HG03025 (cell line): Measurements from ENCODE around the gene MOV10L1.
"Not testable (repeated sequence)": the region's sequence is repeated elsewhere in the genome, so short reads cannot be mapped to it uniquely, and the experiment has no call there.

Experiments used
- ATAC-seq: cut with Tn5 transposase; IDR thresholded peaks from one replicate; pipeline ENCODE4 v1.9.1; 2021; ENCODE audit warnings: mild to moderate bottlenecking, moderate library complexity; ENCODE audit not compliant: unreplicated experiment, low FRiP score

MOV10L1 gene

DNA sequence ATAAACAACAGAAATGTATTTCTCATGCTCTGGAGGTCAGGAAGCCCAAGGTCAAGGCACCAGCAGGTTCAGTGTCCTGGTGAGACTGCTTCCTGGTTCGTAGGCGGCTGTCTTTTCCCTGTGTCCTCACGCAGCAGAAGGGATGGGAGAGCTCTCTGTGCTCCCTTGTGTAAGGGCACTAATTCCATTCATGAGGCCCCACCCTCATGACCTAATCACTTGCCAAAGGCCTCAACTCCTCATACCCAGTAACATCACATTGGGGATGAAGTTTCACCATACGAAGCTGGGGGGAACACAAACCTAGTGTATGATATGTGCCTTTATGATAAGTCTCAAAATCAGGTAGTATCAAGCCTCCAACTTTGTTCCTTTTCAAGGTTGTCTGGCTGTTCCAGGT lies 42.1 kb downstream of the MOV10L1 start:
- ATAC-seq: no peak

DNA sequence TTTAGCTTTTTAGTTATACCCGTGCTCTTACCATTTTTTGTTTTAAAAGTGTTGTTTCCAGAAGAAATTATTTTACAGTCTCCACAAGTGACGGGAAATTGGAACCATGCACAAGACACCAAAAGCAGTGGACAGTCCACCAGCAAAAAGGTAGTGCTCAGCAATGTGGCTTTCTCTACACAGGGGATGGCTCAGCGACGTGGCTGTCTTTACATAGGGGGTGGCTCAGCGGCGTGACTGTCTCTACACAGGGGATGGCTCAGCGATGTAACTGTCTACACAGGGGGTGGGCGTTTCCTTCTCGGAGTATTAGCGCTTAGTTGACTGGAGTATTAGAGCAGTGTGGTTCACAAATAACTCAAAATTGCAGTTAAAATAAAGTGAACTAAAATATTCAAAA lies 44.7 kb downstream of the MOV10L1 start:
- no peak for ATAC-seq

DNA sequence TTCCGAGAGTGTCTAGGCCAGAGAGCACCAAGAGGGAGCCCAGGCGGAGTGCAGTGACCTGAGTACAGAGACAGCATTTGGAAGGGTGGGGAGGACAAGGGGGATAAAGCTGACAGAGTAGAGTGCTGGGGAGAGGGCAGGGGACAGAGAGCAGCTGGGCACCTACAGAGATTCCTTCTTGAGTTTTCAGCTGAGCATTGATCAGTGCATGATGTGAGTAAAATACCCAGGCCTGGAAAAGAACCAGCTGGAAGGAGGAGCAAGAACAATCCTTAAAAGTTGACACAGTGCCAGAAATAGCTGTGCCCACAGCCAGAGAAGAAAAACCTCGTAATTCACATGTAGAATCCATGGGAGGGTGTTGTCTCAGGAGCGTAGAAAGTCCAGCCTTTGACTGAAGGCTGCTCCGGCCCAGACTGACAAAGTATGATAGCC lies 46.8 kb downstream of the MOV10L1 start:
- no peak for ATAC-seq

- ATAC-seq: not testable (repeated sequence)
These were observed 47.5 kb downstream of the MOV10L1 start for GRCh38 chr22:50137277-50137676.

DNA sequence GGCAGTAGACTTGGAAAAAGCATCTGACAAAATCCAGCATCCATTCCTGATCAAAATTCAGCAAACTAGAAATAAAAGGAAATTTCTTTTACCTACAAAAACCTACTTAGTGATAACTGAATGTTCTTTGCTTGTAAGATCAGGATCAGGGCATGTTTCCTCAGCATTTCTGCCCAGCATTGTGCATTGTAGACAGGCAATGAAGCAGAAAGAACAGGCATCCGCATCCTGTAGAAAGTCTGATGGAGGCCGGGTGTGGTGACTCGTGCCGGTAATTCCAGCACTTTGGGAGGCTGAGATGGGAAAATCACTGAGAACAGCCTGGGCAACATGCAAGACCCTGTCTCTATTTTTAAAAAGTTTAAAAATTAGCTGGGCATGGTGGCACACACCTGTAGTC lies 48.2 kb downstream of the MOV10L1 start:
- no peak for ATAC-seq

DNA sequence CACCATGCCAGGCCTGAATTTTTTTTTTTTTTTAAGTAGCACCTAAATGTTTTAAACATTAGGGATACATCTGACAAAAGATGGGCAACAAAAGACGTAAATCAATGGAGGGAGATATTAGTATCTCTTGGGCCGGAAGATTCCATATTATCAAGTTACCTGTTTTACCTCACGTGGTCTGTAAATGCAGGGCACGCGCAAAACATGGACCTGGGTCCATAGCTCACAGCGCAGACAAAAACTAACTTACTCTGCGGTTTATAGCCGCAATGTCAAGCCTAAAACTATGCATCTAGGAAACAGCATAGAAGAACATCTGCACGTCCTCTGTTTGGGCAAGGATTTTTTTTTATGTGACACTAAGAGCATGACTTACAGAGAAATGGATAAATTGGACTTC lies 49.2 kb downstream of the MOV10L1 start:
- ATAC-seq: no peak

DNA sequence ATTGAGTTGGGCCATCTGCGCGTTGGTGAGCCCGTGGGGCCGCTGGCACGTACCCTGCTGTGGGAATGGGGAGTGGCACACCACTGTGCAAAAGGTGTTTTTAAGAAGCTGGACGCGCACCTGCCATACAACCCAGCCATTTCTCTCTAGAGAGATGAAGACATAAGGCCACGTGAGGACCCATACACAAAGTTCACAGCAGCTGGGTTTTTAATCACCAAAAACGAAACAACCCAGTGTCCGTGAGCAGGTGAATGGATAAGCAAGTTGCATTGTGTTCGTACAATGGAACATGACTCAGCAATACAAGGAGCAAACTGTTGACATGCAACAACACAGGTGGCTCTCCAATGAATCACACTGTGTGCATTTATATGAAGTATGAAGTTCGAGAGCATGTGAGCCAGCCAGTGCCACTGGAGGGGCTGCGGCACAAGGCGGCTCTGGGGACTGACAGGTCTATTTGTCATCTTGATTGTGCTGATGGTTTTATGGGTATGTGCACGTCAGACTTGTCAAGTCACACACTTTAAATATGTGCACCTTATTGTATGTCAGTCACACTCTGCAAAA lies 50.1 kb downstream of the MOV10L1 start:
- no peak for ATAC-seq

DNA sequence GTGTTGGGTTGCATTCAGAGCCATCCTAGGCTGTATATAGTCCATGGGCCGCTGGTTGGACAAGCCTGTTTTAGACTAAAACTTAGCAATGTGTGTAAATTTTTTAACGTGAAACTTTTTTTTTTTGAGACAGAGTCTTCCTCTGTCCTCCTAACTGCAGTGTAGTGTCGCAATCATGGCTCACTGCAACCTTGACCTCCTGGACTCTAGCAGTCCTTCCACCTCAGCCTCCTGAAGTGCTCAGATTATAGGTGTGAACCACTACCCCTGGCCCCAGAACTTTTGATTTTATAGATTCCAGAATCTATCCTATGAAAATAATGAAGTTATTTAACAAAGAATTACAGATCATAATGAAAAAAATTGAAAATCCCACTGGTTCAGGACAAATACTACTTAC lies 50.8 kb downstream of the MOV10L1 start:
- no peak for ATAC-seq

- no peak for ATAC-seq
These were observed 51.7 kb downstream of the MOV10L1 start for GRCh38 chr22:50141462-50141861.

DNA sequence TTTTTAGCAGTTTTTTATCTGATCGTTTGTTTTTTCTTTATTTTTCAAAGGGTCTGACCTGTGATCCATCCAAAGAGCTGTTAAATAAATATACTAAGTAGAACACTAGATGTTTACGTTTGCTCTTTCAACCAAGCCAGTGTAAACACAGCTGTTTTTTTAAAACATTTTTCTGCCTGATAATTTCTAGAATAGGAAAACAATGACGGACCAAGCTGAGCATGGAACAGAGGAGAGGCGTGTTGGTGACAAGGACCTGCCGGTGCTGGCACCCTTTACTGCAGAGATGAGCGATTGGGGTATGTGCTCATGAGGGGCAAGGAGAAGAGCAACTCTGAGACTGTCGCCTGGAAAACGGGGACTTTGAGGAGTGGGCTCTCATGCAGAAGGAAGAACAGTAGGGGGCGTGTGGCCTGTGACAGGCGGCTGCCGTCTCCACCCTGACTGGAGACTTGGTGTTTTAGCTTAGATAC lies 52.1 kb downstream of the MOV10L1 start:
- no peak for ATAC-seq

GRCh38 chr22:50143096-50143495 lies 53.3 kb downstream of the MOV10L1 start:
- no peak for ATAC-seq

GRCh38 chr22:50144005-50144614 lies 54.3 kb downstream of the MOV10L1 start:
- no peak for ATAC-seq

DNA sequence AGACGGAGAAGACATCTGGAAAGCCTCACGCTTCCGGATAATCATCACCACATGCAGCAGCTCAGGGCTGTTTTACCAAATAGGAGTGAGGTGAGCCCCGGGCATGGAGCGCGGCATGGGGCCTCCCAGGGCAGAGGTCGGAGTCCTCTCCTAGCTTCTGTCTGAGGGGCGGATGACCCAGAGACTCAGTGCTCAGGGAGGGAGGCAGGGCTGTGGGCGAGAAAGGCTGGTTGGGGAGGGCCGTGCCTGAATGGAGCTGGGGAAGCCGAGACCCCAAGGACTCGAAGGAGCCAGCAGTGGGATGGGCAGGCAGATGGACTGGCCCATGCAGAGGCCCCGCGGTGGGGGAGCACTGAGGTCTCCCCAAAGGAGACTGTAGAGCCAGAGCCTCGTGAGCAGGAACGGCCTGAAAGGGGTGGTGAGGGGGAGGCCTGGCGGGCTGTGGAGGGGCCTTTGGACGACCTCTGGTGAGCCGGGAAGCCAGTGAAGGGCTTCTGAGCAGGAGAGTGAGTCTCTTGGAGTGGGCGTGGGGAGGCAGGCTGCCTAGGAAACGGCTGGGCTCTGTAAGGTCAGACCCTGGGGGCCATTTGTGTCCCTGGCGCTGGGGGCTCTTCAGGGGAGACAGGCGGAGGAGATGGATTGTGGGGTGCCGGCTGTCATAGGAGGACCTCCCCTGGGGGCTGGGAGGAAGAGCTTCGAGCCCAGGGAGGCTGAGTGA lies 56.1 kb downstream of the MOV10L1 start:
- ATAC-seq: no peak

- ATAC-seq: no peak
These were observed 56.8 kb downstream of the MOV10L1 start for GRCh38 chr22:50146439-50147238.

- not testable (repeated sequence) for ATAC-seq
These were observed 57.7 kb downstream of the MOV10L1 start for GRCh38 chr22:50147258-50148165.

- ATAC-seq: no peak
These were observed 58.3 kb downstream of the MOV10L1 start for GRCh38 chr22:50148166-50148500.

DNA sequence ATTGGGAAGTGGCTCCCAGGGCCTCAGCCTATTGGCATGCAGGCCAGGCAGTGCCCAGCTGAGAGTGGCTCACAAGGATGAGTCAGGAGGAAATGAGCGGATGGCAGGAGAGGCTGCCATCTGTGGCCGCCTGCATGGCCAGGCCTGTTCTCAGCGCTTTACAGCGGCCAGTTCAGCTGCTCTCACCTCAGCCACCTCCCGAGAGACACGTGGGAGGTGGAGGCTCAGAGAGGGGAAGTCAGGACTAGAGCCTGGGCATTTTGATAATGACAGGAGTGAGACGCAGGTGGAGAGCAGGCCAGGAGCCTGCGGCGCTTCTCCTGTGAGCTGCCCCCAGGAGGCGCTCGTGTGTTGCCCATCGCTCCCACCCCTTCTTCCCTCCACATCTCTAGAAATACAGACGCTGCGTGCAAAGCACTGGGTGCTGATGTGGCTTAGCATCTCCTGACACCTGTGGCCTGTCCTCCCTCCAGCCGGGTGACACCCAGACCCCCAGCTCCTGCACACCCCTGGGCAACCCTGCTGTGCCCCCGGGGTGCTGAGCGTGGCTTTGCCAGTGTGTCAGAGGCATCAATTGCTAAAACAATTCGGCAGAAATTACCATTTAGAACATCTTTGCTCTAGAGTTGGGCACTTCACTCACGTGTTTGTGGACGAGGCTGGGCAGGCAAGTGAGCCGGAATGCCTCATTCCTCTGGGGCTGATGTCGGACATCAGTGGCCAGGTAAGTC lies 59.4 kb downstream of the MOV10L1 start:
- no peak for ATAC-seq

- ATAC-seq: no peak
These were observed 60.6 kb downstream of the MOV10L1 start for GRCh38 chr22:50150161-50151129.
